GM21515 (cell line): ENCODE results near the gene SH3BP2.

Source experiments
- ATAC-seq: cut with Tn5 transposase; IDR thresholded peaks from one replicate; pipeline ENCODE4 v1.9.1; 2021; ENCODE audit not compliant: unreplicated experiment

The SH3BP2 gene

DNA sequence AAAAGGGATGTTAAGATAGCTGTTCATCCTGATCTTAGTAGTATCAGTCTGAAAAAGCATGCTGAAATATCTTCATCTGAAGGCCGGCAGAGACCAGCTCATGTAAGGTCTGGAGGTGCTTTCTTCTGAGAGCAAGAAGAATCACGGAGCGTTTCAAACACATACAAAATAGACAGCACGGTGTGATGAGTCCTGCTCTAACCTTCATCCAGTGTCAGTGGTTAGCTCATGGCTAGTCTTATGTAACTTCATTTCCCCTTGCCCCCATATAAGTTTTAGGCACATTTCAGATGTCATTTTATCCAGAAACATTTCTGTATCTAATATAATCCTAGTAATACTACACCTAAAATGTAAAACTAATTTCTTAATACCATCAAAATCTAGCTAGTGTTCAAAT is 78.6 kb downstream of the SH3BP2 start:
- ATAC-seq = no peak

DNA sequence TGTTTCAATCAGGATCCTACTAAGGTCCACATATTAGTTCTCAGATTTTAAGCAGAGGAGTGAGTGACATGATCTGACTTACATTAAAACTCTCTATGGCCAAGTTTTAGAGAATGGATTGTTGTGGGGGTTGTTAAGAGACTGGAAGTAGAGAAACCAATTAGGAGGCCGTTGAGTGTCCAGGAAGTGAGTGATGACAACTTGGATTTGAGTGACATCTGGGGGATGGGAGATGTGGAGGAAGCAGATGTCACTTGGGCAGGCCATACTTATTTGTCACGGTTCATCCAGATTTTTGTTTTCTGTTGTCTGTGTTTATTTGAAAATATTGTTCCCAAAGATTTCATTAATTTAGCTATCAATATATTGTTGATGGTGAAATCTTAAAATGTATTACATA is 79.0 kb downstream of the SH3BP2 start:
- no peak for ATAC-seq

DNA sequence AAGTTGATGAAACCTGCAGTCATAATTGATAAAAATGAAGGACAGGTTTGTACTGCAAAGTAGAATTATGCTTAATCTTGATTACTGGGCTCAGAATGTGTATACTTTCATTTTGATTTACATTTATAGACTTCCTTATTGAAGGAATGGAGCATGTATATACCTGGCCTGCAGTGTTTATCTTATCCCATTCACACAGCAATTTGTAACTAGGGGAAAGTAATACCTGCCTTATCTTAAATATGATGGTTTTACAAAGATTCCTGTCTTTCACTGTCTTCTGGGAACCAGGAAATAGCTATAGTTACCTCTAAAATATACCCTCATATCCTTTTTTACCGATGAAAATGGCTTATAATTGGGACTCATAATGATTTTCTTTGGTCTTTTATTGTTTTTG is 80.4 kb downstream of the SH3BP2 start:
- no peak for ATAC-seq

DNA sequence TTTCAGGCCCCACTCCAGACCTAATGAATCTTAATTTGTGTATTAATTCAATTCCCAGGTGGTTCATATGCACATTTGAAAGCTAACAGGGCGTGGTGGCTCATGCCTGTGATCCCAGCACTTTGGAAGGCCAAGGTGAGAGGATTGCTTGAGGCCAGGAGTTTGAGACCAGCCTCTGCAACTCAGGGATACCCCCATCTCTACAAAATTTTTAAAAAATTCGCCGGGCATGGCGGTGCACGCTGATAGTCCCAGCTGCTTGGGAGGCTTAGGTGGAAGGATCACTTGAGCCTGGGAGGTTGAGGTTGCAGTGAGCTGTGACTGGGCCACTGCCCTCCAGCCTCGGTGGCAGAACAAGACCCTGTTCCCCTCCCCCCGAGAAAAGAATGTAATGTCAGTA is 82.0 kb downstream of the SH3BP2 start:
- no peak for ATAC-seq

DNA sequence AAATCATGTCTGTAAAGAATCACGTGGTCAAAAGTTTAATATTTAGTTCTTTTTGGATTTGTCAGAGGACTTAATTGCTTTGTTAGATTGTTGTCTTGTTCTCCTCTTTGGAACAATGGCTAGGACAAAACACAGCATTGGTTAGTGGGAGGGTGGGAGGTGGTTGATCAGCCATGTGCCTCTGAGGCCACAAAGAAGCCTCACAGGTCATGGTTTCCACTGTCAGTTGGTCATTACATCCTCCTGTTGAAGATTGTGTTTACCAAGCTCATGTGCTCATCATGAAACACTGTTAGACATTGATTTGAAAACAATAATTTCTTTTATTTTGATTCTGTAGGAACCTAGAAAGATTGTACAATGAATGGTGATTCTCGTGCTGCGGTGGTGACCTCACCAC is 82.7 kb downstream of the SH3BP2 start:
- no peak for ATAC-seq

DNA sequence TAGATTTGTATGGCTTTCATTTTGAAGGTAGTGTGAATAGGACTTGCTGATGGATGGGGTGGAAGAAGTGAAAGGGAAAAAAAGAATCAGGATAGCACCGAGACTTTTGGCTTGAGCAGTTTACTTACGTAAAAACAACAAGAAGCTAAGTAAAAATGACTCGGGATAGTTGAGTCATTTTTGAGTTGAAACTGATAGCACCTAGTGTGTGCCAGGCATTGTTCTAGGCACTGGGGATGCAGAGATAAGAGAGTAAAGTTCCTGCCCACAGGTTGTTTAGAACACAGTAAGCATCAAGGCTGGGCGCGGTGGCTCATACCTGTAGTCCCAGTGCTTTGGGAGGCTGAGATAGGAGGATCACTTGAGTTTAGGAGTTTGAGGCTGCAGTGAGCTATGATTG is 85.5 kb downstream of the SH3BP2 start:
- no peak for ATAC-seq

DNA sequence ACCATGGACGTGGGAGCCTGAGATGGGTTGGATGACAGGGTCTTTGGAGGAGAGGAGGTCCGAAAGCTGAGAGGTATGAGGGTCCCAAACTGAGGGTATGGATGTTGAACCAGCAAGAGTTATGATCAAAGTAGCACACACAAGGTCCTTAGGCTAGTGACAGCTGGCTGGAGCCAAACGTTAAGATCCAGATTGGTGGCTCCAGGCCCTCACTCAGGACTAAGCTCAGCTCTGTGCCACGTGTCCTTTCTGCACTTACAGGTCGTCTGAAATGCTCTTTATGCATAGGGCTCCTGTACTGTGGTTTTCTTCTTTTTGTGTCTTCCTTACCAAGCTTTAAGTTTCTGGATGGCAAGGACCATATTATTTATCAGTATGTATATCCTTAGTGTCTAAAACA is 86.1 kb downstream of the SH3BP2 start:
- no peak for ATAC-seq

DNA sequence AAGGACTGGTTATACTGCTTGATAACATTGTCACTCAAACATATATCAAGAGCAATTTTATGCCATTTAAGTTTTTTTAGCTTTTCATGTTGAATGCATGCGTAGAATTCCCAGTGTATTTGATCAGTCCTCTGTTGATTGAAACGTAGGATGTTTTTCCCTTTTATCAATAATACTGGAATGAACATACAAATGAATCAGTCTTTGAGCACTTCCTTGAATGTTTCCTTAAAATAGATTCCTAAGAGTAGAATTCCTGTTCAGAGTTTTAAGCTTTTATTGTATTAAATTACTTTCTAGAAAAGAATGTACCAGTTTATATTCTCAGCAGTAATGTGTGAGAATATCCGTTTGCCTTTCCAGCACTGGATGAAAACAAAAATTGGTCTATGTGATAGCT is 88.5 kb downstream of the SH3BP2 start:
- ATAC-seq = no peak

DNA sequence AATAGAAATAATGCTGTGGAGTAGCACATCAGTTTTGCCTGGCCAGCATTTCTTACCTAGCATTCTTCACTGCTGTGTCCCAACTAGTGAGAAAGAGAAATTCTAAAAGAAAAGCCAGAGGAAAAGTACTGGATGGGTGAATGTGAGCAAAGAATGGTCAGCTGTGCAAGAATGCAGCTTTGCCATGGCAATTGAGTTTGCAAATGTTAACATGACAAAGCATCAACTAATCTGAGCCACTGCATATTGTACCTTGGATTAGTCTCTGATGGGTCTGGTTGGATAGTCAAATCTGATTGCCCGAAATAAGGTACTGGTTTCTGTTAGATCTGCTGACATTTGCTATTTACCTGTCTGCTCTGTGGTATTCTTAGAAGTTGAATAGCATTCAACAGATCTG is 89.5 kb downstream of the SH3BP2 start:
- ATAC-seq = no peak

DNA sequence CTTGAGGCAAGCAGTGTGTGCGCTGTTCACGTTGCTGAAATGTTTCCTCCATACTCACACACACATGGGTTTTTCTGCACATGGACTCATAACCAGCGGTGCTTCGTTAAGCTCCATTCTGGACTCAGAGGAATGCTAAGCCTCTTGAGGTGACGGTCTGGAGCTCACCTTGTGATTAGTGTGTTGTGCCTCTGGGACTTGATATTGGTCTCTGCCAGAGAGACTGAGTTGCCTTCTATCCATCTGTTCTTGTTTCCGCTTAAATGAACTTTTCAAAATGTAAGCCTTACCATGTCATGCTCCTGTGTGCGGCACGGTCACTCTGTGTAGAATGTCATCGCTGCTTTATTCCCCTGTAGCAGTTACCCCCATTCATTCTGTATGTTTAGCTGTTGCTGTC is 93.3 kb downstream of the SH3BP2 start:
- no peak for ATAC-seq

DNA sequence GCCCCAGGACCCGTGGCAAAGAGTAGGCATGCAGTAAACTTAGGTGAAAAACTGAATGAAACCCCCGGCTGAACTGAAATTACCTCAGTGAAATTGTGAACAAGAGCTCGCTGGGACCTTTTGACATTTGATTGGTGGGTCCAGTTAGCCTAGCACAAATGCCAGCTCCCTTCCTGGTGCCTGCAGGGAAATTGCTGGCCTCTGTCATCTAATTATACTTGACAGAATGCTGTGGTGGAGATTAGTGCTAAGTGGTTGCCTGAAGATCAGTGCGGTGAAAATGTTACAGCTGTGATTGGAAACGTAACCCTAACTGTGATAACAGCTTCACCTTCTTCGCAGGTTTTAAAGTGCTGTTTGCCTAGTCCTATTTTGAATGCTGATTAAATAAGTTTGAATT is 93.7 kb downstream of the SH3BP2 start:
- ATAC-seq = no peak

DNA sequence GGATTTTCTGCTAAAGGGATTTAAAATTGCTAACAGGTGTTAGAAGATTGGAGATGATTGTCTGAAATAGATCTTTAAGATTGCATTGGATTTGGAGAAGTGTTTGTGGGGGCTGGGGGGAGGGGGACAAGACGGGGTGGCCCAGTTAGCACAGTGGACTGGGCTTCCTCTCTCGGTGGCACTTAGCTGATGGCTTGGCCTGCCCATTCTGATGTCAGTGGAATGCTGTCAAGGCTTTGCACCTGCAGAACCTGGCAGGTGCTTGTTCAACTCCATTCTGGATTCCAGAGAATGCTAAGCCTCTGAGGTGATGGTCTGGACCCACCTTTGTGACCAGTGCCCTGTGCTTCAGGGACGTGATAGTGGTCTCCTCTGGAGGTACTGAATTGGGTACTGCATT is 94.5 kb downstream of the SH3BP2 start:
- ATAC-seq = no peak

DNA sequence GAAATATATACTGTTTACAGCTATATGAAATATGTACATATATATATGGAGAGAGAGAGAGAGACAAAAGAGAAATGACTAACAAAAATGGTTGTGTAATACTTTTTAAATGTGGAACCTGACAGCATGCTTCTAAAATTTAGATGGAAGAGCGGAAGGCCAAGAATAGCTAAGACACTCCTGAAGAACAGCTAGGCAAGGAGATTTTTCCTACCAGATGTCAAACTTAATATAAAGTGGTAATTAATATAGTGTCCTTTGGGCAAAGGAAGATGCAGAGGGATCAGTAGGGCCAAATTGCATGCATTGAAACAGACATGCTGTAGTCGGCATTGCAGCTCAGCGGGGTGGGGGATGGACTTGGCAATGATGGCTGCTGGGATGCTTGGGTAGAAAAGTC is 96.0 kb downstream of the SH3BP2 start:
- ATAC-seq = no peak
